ENCODE measurements around the gene EDDM3A. TPM values are rescaled to one million over a fixed set of nuclear protein-coding genes. Genes with fewer than 3 reads are reported as not detected.

EDDM3A gene
- total and polyA plus RNA-seq, 10 of the 15 experiments (the other 5 are each of a cell fraction or from before 2014, with no cell fraction given): not detected

GRCh38 chr14:20748439-20748838, 2.8 kb downstream of the EDDM3A start:
- Histone ChIP-seq H3K27me3 (replicated peaks in 1 of 2; ENCODE audit: control insufficient read depth in 2 of 2, insufficient read depth in 2 of 2, low read length in 1 of 2) (no peaks in the 10 kb centered on the region), H3K9ac (ENCODE audit: control insufficient read depth, insufficient read depth, low read length) (no peak overlapping the region), H3K4me1 (ENCODE audit: control insufficient read depth, insufficient read depth, low read length) (no peaks in the 10 kb centered on the region), H4K20me1 (ENCODE audit: control insufficient read depth, insufficient read depth) (no peaks in the 10 kb centered on the region), H3K4me3 (no peak overlapping the region), H3K79me2 (ENCODE audit: control insufficient read depth, insufficient read depth, low read length) (no peaks in the 10 kb centered on the region), H3K36me3 (ENCODE audit: control insufficient read depth in 2 of 2, insufficient read depth in 2 of 2, low read length in 1 of 2) (no peaks in the 10 kb centered on the region), H3K4me2 (ENCODE audit: control insufficient read depth, insufficient read depth) (no peak overlapping the region), H3K27ac (ENCODE audit: control insufficient read depth, insufficient read depth) (no peak overlapping the region), H3K9me3 (replicated peaks; ENCODE audit: control insufficient read depth, insufficient read depth, low read length) (peaks cover 9% of the 10 kb centered on the region; the same call in 2 of the 3 replicates), H2AFZ (ENCODE audit: control insufficient read depth, low read depth, low read length) (no peak overlapping the region)
- intact Hi-C loops (cut with micrococcal nuclease; ENCODE audit: unreplicated experiment) (no loop called here), in situ Hi-C loops (cut with MboI) (no loop called here)
- CTCF ChIA-PET: no interaction called here
- RAD21 ChIA-PET (ENCODE audit: unreplicated experiment): no interaction called here
- SMC1A ChIA-PET (ENCODE audit: uncharacterized antibody, unreplicated experiment): no interaction called here
- WGBS (ENCODE audit: insufficient coverage, insufficient replicate concordance, low lambda C conversion rate, missing lambda C conversion rate): 16% methylated on average over 2 of the region's 2 CpGs
- ATAC-seq (no peak), FAIRE-seq (no peak), DNase-seq (ENCODE audit: low read depth, low spot score) (no peak)
- POLR2A ChIA-PET: no interaction called here
- BruUV-seq (replicated peaks): no TSS peak
- TF ChIP-seq SUPT20H (IDR thresholded peaks at IDR 0.05; ENCODE audit: borderline replicate concordance, control insufficient read depth, low read depth, low read length) (no peak), EP300 (IDR thresholded peaks at IDR 0.05; ENCODE audit: borderline replicate concordance in 1 of 2, control insufficient read depth in 1 of 2, low read depth in 2 of 2, low read length in 2 of 2) (no peak), SIX5 (IDR thresholded peaks at IDR 0.05; ENCODE audit: low read depth, low read length, severe bottlenecking) (no peak), ZBED1 (IDR thresholded peaks at IDR 0.05; ENCODE audit: borderline replicate concordance) (no peak), POLR2AphosphoS2 (IDR thresholded peaks at IDR 0.05; ENCODE audit: low read depth, low read length) (no peak), ZBTB4 (CRISPR knock-in tag; IDR thresholded peaks at IDR 0.05) (no peak), SKIL (IDR thresholded peaks at IDR 0.05; ENCODE audit: low read depth, poor library complexity, severe bottlenecking) (no peak), MTA3 (IDR thresholded peaks at IDR 0.05; ENCODE audit: borderline replicate concordance, low read length) (no peak), REST (IDR thresholded peaks at IDR 0.05; ENCODE audit: low read depth, low read length) (no peak), NBN (IDR thresholded peaks at IDR 0.05) (no peak)
- TF ChIP-seq, protein P1, sequence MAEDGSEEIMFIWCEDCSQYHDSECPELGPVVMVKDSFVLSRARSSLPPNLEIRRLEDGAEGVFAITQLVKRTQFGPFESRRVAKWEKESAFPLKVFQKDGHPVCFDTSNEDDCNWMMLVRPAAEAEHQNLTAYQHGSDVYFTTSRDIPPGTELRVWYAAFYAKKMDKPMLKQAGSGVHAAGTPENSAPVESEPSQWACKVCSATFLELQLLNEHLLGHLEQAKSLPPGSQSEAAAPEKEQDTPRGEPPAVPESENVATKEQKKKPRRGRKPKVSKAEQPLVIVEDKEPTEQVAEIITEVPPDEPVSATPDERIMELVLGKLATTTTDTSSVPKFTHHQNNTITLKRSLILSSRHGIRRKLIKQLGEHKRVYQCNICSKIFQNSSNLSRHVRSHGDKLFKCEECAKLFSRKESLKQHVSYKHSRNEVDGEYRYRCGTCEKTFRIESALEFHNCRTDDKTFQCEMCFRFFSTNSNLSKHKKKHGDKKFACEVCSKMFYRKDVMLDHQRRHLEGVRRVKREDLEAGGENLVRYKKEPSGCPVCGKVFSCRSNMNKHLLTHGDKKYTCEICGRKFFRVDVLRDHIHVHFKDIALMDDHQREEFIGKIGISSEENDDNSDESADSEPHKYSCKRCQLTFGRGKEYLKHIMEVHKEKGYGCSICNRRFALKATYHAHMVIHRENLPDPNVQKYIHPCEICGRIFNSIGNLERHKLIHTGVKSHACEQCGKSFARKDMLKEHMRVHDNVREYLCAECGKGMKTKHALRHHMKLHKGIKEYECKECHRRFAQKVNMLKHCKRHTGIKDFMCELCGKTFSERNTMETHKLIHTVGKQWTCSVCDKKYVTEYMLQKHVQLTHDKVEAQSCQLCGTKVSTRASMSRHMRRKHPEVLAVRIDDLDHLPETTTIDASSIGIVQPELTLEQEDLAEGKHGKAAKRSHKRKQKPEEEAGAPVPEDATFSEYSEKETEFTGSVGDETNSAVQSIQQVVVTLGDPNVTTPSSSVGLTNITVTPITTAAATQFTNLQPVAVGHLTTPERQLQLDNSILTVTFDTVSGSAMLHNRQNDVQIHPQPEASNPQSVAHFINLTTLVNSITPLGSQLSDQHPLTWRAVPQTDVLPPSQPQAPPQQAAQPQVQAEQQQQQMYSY (CRISPR knock-in tag; IDR thresholded peaks at IDR 0.05): no peak

All from GM12878 (cell line).